A375 (cell line): ENCODE data around the gene SOX4. TPM values are rescaled to one million over a fixed set of nuclear protein-coding genes. Genes with fewer than 3 reads are reported as not detected.

Source experiments
- small RNA-seq: library from RNA; depleted of rRNA; stranded (forward); fragments of <200 nt; gene quantifications from one replicate; pipeline ENCODE3, GENCODE V24; 2014
- total RNA-seq: library from RNA; depleted of rRNA; stranded (reverse); fragments of >200 nt; shearing (Covaris generic); gene quantifications from 2 replicates; pipeline ENCODE4 v1.2.3, GENCODE V29; 2014; rRNA removed

SOX4 gene
- 5.4 and 5.8 TPM in 2 replicates for total RNA-seq

DNA sequence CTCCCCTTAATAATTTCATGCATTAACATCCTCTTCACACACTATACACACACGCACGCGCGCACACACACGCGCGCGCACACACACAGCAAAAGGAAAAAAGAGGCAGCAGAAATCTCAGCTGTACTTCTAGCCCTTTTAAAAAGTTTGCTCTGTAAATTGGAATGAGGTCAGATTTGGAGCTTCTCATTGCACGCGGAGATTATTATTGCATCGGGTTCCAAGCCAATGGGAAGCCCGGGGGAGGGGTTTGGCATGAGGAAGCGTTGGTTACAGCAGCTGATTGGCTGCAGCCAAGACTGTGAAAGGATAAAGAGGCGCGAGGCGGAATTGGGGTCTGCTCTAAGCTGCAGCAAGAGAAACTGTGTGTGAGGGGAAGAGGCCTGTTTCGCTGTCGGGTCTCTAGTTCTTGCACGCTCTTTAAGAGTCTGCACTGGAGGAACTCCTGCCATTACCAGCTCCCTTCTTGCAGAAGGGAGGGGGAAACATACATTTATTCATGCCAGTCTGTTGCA is at the start of gene SOX4:
Gene SOX4 (plus strand): TSS at position 340 of the 515 bp plus-strand sequence. CDS start 784 bp downstream, outside the sequence.

Small RNAs within 50 kb of the gene (small RNA-seq; reads per million reads assigned to genes)
- gene BOLA2P3 = not detected
